Pulmonary artery endothelial cell (primary cell): ENCODE data around the gene GLCCI1. TPM values are rescaled to one million over a fixed set of nuclear protein-coding genes. Genes with fewer than 3 reads are reported as not detected.
A peak's percentile ranks its signal among the peaks of the same experiment; 100 is the strongest.

Experiments
- DNase-seq: peaks from one replicate; pipeline ENCODE4 v3.0.0-alpha.2; 2011; ENCODE audit warnings: low read depth, low spot score
- total RNA-seq: library from RNA; depleted of rRNA; stranded (reverse); fragments of >200 nt; gene quantifications from 2 replicates; pipeline ENCODE4 v1.2.3, GENCODE V29; 2014

Gene GLCCI1
- total RNA-seq, result 1.5 and 3.0 TPM in 2 replicates

GRCh38 chr7:7968544-7969305 lies at the start of gene GLCCI1:
TSS of gene GLCCI1 (plus strand) at chr7:7968796. CDS start at chr7:7969351, 555 bp downstream.
- peak; percentile 90 for DNase-seq

- no peak for DNase-seq
These were observed 49.1 kb upstream of the GLCCI1 start for GRCh38 chr7:7919449-7919945.

- DNase-seq, result no peak
These were observed 48.5 kb upstream of the GLCCI1 start for GRCh38 chr7:7920056-7920455.

GRCh38 chr7:7920481-7920880 lies 48.1 kb upstream of the GLCCI1 start:
- DNase-seq, result no peak

- no peak for DNase-seq
These were observed 46.8 kb upstream of the GLCCI1 start for GRCh38 chr7:7921830-7922229.

GRCh38 chr7:7922684-7923385 lies 45.8 kb upstream of the GLCCI1 start:
- DNase-seq, result no peak

- no peak for DNase-seq
These were observed 44.8 kb upstream of the GLCCI1 start for GRCh38 chr7:7923818-7924217.

- DNase-seq, result no peak
These were observed 44.3 kb upstream of the GLCCI1 start for GRCh38 chr7:7924303-7924702.

GRCh38 chr7:7931626-7932025 lies 37.0 kb upstream of the GLCCI1 start:
- no peak for DNase-seq

- no peak for DNase-seq
These were observed 36.0 kb upstream of the GLCCI1 start for GRCh38 chr7:7932553-7932952.

- no peak for DNase-seq
These were observed 34.6 kb upstream of the GLCCI1 start for GRCh38 chr7:7933915-7934526.

- DNase-seq, result no peak
These were observed 33.7 kb upstream of the GLCCI1 start for GRCh38 chr7:7934945-7935344.

GRCh38 chr7:7938471-7938870 lies 30.1 kb upstream of the GLCCI1 start:
- no peak for DNase-seq

GRCh38 chr7:7943951-7944350 lies 24.6 kb upstream of the GLCCI1 start:
- DNase-seq, result no peak

GRCh38 chr7:7944619-7945282 lies 23.8 kb upstream of the GLCCI1 start:
- no peak for DNase-seq

- DNase-seq, result no peak
These were observed 22.1 kb upstream of the GLCCI1 start for GRCh38 chr7:7946486-7946885.

GRCh38 chr7:7948232-7948631 lies 20.4 kb upstream of the GLCCI1 start:
- DNase-seq, result no peak

- DNase-seq, result no peak
These were observed 14.8 kb upstream of the GLCCI1 start for GRCh38 chr7:7953806-7954205.

GRCh38 chr7:7956531-7957128 lies 12.0 kb upstream of the GLCCI1 start:
- DNase-seq, result no peak

- no peak for DNase-seq
These were observed 11.1 kb upstream of the GLCCI1 start for GRCh38 chr7:7957513-7957912.

GRCh38 chr7:7959979-7960670 lies 8.5 kb upstream of the GLCCI1 start:
- DNase-seq, result no peak
